ENCODE data around the gene GAB1. TPM values are rescaled to one million over a fixed set of nuclear protein-coding genes. Genes with fewer than 3 reads are reported as not detected.

Gene GAB1
- total and polyA plus RNA-seq, 4 donors, result 2.4 to 31.3 (median 6.9) TPM

DNA sequence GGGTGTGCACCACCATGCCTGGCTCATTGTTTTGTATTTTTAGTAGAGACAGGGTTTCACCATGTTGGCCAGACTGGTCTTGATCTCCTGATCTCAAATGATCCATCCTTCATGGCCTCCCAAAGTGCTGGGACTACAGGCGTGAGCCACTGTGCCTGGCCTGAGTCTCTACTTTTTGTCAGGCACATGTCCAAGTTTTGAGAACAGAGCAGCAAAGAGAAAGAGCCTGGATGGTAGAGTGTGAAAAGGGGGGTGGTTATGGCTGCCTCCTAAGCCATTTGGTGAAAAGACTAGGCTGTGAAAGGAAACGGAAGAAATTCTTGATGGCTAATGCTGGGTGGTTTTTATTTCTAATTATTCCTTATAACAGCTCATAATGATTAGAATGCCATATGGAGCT, 63.4 kb downstream of the GAB1 start:
- Histone ChIP-seq H3K9ac (ENCODE audit: low read depth in 1 of 2, low read length in 2 of 2) (no peak overlapping the region), H3K36me3 (ENCODE audit: control insufficient read depth in 4 of 4, insufficient read depth in 3 of 4, low read depth in 1 of 4, low read length in 3 of 4) (no peaks in the 10 kb centered on the region), H3K27ac (ENCODE audit: low read depth in 1 of 2, low read length in 2 of 2) (no peak overlapping the region), H3K4me3 (ENCODE audit: low read depth in 1 of 3, low read length in 3 of 3) (no peak overlapping the region), H3K27me3 (ENCODE audit: control insufficient read depth in 4 of 4, insufficient read depth in 4 of 4, low read length in 3 of 4) (no peaks in the 10 kb centered on the region), H3K9me3 (ENCODE audit: control insufficient read depth in 4 of 4, low read length in 3 of 4) (no peaks in the 10 kb centered on the region), H3K4me1 (ENCODE audit: control insufficient read depth in 4 of 4, insufficient read depth in 4 of 4, low read length in 3 of 4) (peaks cover 1 to 19% (median 8%) of the 10 kb centered on the region in 4 donors)
- 95% methylated on average over 2 of the region's 2 CpGs for WGBS
- DNase-seq (ENCODE audit: low spot score), result no peak
- TF ChIP-seq RXRA (IDR thresholded peaks at IDR 0.05), result no peak
- no peak for TF ChIP-seq NR2F2 (IDR thresholded peaks at IDR 0.05)

DNA sequence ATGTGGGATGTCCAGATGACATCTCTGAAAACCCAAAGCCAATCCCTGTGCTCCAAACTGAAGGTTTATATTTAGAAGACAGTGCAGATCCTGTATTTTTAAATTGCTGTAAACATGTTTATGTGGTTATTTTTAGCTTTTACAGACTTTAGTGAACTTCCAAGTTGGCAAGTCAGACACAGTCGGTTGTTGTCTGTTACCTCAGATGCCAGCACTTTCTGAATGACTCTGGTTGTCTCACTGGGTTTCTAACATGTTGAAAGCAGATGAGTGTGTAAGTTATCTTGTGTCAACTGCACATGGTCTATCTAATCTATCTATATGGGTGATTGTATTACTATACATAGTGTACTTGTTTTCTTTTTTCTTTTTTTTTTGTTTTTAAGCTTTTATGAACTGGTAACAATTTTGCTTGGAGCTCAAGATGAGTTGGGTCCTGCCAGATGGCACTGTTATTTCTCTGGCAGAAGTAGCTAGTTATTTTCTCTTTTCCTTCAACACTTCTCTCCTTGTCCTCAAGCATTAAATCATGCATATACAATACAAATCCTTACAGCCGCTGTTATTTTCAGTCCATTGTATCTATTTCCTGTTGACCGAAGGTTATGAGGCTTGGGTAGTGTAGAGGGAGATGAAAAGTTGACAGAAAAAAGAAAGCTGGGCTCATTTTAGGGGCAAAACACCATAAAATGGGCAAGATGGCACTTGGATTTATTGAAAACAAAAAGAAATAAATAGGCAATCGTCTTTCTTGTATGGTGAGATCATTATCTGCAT, 66.3 kb downstream of the GAB1 start:
- Histone ChIP-seq H3K4me1 (ENCODE audit: control insufficient read depth in 4 of 4, insufficient read depth in 4 of 4, low read length in 3 of 4) (peaks cover 7 to 37% (median 24%) of the 10 kb centered on the region in 4 donors), H3K9ac (ENCODE audit: low read depth in 1 of 2, low read length in 2 of 2) (no peak overlapping the region), H3K27ac (ENCODE audit: low read depth in 1 of 2, low read length in 2 of 2) (peak overlapping the region in 1 of 2 donors; percentile 8), H3K9me3 (ENCODE audit: control insufficient read depth in 4 of 4, low read length in 3 of 4) (no peaks in the 10 kb centered on the region), H3K27me3 (ENCODE audit: control insufficient read depth in 4 of 4, insufficient read depth in 4 of 4, low read length in 3 of 4) (no peaks in the 10 kb centered on the region), H3K4me3 (ENCODE audit: low read depth in 1 of 3, low read length in 3 of 3) (no peak overlapping the region), H3K36me3 (ENCODE audit: control insufficient read depth in 4 of 4, insufficient read depth in 3 of 4, low read depth in 1 of 4, low read length in 3 of 4) (no peaks in the 10 kb centered on the region)
- no peak for DNase-seq (ENCODE audit: low spot score)
- TF ChIP-seq YY1 (IDR thresholded peaks at IDR 0.05) (no peak), NR2F2 (IDR thresholded peaks at IDR 0.05) (no peak), SP1 (IDR thresholded peaks at IDR 0.05) (no peak), HNF4G (IDR thresholded peaks at IDR 0.05) (no peak), TAF1 (conservative IDR thresholded peaks at IDR 0.05) (no peak), RAD21 (IDR thresholded peaks at IDR 0.05) (no peak), FOXA2 (IDR thresholded peaks at IDR 0.05) (no peak)
- TF ChIP-seq, protein P1, sequence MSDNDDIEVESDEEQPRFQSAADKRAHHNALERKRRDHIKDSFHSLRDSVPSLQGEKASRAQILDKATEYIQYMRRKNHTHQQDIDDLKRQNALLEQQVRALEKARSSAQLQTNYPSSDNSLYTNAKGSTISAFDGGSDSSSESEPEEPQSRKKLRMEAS (IDR thresholded peaks at IDR 0.05), result no peak
- TF ChIP-seq, protein P2, sequence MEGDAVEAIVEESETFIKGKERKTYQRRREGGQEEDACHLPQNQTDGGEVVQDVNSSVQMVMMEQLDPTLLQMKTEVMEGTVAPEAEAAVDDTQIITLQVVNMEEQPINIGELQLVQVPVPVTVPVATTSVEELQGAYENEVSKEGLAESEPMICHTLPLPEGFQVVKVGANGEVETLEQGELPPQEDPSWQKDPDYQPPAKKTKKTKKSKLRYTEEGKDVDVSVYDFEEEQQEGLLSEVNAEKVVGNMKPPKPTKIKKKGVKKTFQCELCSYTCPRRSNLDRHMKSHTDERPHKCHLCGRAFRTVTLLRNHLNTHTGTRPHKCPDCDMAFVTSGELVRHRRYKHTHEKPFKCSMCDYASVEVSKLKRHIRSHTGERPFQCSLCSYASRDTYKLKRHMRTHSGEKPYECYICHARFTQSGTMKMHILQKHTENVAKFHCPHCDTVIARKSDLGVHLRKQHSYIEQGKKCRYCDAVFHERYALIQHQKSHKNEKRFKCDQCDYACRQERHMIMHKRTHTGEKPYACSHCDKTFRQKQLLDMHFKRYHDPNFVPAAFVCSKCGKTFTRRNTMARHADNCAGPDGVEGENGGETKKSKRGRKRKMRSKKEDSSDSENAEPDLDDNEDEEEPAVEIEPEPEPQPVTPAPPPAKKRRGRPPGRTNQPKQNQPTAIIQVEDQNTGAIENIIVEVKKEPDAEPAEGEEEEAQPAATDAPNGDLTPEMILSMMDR (IDR thresholded peaks at IDR 0.05; ENCODE audit: low read depth, low read length, missing input control), result no peak
- 50% methylated on average over 4 of the region's 4 CpGs for WGBS

DNA sequence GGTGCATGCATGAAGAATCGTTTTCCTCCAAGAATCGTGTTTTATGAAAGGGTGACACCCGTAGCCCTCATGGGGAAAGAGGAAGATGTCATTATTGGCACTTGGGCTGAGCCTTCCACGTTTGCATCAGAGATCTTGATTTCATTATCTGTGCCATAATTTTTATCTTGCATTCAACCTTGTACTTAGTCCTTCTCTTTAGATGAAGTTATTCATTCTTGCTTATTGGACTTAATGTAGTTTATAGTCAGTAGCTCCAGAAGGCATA, 66.8 kb downstream of the GAB1 start:
- TF ChIP-seq FOXA1 (IDR thresholded peaks at IDR 0.05) (no peak), FOXA2 (IDR thresholded peaks at IDR 0.05) (no peak), HNF4G (IDR thresholded peaks at IDR 0.05) (no peak), JUND (IDR thresholded peaks at IDR 0.05) (no peak)
- TF ChIP-seq, protein P3, sequence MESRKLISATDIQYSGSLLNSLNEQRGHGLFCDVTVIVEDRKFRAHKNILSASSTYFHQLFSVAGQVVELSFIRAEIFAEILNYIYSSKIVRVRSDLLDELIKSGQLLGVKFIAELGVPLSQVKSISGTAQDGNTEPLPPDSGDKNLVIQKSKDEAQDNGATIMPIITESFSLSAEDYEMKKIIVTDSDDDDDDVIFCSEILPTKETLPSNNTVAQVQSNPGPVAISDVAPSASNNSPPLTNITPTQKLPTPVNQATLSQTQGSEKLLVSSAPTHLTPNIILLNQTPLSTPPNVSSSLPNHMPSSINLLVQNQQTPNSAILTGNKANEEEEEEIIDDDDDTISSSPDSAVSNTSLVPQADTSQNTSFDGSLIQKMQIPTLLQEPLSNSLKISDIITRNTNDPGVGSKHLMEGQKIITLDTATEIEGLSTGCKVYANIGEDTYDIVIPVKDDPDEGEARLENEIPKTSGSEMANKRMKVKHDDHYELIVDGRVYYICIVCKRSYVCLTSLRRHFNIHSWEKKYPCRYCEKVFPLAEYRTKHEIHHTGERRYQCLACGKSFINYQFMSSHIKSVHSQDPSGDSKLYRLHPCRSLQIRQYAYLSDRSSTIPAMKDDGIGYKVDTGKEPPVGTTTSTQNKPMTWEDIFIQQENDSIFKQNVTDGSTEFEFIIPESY (IDR thresholded peaks at IDR 0.05), result no peak
- TF ChIP-seq, protein P4, sequence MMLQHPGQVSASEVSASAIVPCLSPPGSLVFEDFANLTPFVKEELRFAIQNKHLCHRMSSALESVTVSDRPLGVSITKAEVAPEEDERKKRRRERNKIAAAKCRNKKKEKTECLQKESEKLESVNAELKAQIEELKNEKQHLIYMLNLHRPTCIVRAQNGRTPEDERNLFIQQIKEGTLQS (IDR thresholded peaks at IDR 0.05), result no peak
- Histone ChIP-seq H3K27me3 (ENCODE audit: control insufficient read depth in 4 of 4, insufficient read depth in 4 of 4, low read length in 3 of 4) (no peaks in the 10 kb centered on the region), H3K9me3 (ENCODE audit: control insufficient read depth in 4 of 4, low read length in 3 of 4) (no peaks in the 10 kb centered on the region), H3K4me3 (ENCODE audit: low read depth in 1 of 3, low read length in 3 of 3) (no peak overlapping the region), H3K4me1 (ENCODE audit: control insufficient read depth in 4 of 4, insufficient read depth in 4 of 4, low read length in 3 of 4) (peaks cover 7 to 37% (median 24%) of the 10 kb centered on the region in 4 donors), H3K36me3 (ENCODE audit: control insufficient read depth in 4 of 4, insufficient read depth in 3 of 4, low read depth in 1 of 4, low read length in 3 of 4) (no peaks in the 10 kb centered on the region), H3K27ac (ENCODE audit: low read depth in 1 of 2, low read length in 2 of 2) (peak overlapping the region in 1 of 2 donors; percentile 8), H3K9ac (ENCODE audit: low read depth in 1 of 2, low read length in 2 of 2) (no peak overlapping the region)
- WGBS, result 57% methylated on average over 4 of the region's 4 CpGs
- no peak for DNase-seq (ENCODE audit: low spot score)

Measured in liver (tissue), 9 donors.